HG03097 (cell line): ENCODE measurements around the gene ZBTB44.
"Not testable (repeated sequence)": the region's sequence is repeated elsewhere in the genome, so short reads cannot be mapped to it uniquely, and the experiment has no call there.

ENCODE experiments used
- ATAC-seq: cut with Tn5 transposase; IDR thresholded peaks from one replicate; pipeline ENCODE4 v1.9.1; 2021; ENCODE audit not compliant: unreplicated experiment, low FRiP score

ZBTB44 gene

GRCh38 chr11:130251763-130252162 is 63.0 kb downstream of the ZBTB44 start:
- ATAC-seq: not testable (repeated sequence)

GRCh38 chr11:130249929-130250328 is 64.8 kb downstream of the ZBTB44 start:
- ATAC-seq: not testable (repeated sequence)

GRCh38 chr11:130249371-130249770 is 65.3 kb downstream of the ZBTB44 start:
- no peak for ATAC-seq

GRCh38 chr11:130247319-130247718 is 67.4 kb downstream of the ZBTB44 start:
- ATAC-seq: no peak

- ATAC-seq: no peak
Measured at GRCh38 chr11:130246738-130247137, 68.0 kb downstream of the ZBTB44 start.

GRCh38 chr11:130246270-130246669 is 68.4 kb downstream of the ZBTB44 start:
- no peak for ATAC-seq

GRCh38 chr11:130245375-130245774 is 69.3 kb downstream of the ZBTB44 start:
- ATAC-seq: not testable (repeated sequence)

GRCh38 chr11:130244848-130245247 is 69.9 kb downstream of the ZBTB44 start:
- no peak for ATAC-seq

GRCh38 chr11:130243816-130244215 is 70.9 kb downstream of the ZBTB44 start:
- ATAC-seq: no peak

GRCh38 chr11:130241713-130242112 is 73.0 kb downstream of the ZBTB44 start:
- ATAC-seq: no peak

- ATAC-seq: no peak
Measured at GRCh38 chr11:130237282-130238006, 77.3 kb downstream of the ZBTB44 start.

- ATAC-seq: no peak
Measured at GRCh38 chr11:130234315-130234714, 80.4 kb downstream of the ZBTB44 start.

GRCh38 chr11:130233888-130234287 is 80.8 kb downstream of the ZBTB44 start:
- ATAC-seq: not testable (repeated sequence)

- not testable (repeated sequence) for ATAC-seq
Measured at GRCh38 chr11:130233486-130233885, 81.2 kb downstream of the ZBTB44 start.

GRCh38 chr11:130227373-130227772 is 87.3 kb downstream of the ZBTB44 start:
- no peak for ATAC-seq

GRCh38 chr11:130223291-130223971 is 91.3 kb downstream of the ZBTB44 start:
- no peak for ATAC-seq

GRCh38 chr11:130220311-130221035 is 94.2 kb downstream of the ZBTB44 start:
- no peak for ATAC-seq

GRCh38 chr11:130219148-130219547 is 95.6 kb downstream of the ZBTB44 start:
- ATAC-seq: no peak

GRCh38 chr11:130218501-130219070 is 96.1 kb downstream of the ZBTB44 start:
- no peak for ATAC-seq

- ATAC-seq: no peak
Measured at GRCh38 chr11:130217133-130218031, 97.3 kb downstream of the ZBTB44 start.
